HS-27A (cell line): ENCODE measurements around the gene FBXO42.
"Not testable (repeated sequence)": the region's sequence is repeated elsewhere in the genome, so short reads cannot be mapped to it uniquely, and the experiment has no call there.

Experiments used
- DNase-seq: peaks from one replicate; pipeline ENCODE4 v3.0.0-alpha.2; 2012; ENCODE audit warnings: low read depth, missing footprints

The FBXO42 gene

DNA sequence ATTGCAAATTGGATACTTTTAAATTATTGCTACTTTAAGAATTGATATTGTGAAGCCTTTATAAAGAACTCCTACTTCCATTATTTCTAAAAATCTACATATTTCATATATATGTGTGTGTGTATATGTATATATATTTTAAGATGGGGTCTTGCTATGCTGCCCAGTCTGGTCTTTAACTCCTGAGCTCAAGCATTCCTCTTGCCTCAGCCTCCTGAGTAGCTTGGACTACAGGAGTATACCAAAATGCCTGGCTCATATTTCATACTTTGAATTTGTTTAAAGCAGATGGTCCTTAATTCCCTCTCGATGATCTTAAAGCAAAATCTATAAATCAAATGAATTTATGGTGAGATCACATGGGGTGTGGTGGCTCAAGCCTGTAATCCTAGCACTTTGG, 90.2 kb downstream of the FBXO42 start:
- DNase-seq, result no peak

DNA sequence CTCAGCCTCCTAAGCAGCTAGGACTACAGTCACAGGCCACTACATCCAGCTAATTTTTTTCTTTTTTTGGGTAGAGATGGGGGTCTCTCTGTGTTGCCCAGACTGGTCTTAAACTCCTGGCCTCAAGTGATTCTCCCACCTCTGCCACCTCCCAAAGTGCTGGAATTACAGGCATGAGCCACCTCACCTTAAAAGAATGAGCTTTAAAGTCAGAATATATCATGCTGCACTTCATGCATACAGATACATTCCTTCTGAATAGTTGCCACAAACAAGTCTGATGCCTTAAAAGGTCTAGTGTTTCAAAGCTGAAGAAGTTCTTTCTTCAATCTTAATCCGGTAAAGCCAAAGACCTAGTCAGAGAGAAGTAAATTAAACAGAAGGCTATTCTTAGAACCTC, 91.5 kb downstream of the FBXO42 start:
- DNase-seq, result no peak

DNA sequence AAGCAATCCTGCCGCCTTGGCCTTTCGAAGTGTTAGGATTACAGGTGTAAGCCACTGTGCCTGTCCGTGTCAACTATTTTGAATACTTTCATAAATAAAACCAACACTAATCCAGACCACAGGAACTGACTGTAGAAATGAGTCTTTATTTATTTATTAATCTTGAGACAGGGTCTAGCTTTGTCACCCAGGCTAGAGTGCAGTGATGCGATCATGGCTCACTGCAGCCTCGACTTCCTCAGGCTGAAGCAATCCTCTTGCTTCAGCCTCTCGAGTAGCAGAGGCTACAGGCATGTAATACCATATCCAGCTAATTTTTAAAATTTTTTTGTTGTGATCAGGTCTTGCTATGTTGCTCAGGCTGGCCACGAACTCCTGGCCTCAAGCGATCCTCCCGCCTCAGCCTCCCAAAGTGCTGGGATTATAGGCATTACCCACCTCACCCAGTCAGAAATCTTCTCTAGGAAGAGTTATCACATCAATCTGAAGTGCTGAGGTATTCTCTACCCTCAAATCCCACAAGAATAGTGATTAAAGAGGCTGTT, 93.6 kb downstream of the FBXO42 start:
- DNase-seq, result no peak

DNA sequence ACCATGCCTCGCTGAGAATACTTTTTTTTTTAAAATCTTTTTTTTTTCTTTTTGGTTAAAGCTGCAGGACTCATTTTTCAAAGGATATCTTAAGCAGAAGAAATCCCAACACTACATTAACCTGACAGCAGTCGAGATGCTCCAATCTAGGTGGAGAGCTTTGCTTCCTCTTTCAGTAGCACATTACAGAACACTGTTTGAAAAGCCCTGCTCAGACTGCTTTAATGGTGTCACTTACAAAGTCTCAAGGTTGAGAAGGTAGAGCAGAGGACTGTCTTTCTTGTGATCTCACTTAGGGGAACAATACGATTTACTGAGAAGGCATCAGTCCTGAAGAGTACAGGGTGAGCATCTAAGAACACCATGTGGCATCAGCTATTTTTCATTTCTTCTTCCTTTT, 94.3 kb downstream of the FBXO42 start:
- no peak for DNase-seq

DNA sequence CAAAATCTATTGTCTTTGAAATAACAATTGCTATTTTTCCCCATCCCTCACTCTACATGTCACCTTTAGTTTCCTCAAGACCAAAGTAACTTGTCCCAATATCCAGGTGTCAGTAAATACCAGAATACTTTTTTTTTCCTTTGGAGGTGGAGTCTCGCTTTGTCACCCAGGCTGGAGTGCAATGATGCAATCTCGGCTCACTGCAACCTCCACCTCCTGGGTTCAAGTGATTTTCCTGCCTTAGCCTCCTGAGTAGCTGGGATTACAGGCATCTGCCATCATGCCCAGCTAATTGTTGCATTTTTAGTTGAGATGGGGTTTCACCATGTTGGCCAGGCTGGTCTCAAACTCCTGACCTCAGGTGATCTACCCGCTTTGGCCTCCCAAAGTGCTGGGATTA, 94.7 kb downstream of the FBXO42 start:
- DNase-seq, result not testable (repeated sequence)

DNA sequence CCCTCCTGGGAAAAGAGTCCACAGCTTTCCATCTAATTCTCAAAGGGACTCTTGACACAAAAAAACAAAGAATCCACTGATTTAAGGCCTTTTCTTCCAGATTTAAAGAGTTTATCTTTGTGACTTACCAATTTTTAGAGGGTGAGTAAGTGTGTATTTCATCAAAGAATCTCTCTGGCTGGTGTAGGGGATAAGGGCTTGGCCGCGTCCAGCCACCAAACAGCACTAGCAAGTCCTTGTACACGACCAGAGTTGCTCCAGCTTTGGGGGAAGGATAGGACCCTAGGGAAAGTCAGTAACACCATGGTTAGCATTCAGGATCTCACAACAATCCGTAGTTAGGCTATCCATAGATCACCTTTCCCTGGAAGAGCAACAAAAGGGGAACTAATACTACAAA, 95.8 kb downstream of the FBXO42 start:
- no peak for DNase-seq

DNA sequence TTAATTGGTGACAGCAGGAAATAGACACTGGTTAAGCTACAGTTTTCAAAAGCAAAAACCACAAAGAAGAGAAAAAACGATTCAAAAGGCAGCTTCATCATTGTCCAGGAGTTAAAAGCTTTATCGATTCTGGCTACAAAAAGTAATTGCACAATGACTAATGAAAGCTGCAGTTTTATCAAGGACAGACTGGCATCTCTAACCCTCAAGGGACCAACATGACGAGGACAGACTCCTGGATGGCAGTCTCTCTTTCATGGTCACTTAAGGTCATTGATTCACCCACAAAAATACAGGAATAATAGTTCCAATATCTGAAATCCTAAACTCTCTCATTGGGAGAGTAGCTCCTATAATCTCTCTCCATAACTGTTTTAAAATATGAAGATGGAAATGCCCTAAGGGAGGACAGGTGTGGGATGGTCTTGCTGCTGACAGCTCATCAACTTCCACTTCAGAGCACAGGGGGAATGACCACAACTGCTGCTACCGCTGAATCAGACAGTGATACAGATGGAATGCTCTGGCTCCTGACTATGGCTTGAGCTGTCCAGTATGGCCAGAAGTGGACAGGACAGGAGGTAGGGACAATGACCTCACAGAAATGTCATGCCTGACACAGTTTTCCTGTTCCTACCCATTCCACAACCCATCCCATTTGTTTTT, 97.9 kb downstream of the FBXO42 start:
- no peak for DNase-seq

DNA sequence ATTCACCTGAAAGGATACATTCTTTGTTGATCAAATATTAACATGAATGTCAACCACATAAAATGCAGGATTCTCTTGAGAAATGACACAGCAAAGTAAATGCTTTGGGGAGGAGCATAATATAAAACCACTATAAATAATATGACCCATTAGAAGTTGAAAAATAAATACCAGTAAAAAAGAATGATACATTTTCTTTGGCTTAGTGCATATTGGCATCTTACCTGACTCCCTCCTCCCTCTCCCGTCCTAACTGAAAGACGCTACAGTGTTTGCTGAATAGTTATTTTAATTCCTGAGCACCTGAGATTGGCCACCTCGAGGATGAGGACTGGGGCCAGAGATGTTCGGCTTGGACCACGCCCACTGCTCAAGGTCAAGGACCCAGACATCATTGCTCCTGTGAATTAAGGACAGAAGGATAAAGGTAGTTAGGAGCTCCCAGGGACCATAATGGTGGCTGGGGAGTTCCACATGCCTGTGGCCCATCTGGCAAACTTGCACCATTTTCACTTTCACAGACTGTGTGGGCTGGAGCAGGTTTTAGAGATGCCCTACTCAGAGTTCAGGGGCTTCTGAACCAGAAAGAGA, 98.9 kb downstream of the FBXO42 start:
- no peak for DNase-seq

DNA sequence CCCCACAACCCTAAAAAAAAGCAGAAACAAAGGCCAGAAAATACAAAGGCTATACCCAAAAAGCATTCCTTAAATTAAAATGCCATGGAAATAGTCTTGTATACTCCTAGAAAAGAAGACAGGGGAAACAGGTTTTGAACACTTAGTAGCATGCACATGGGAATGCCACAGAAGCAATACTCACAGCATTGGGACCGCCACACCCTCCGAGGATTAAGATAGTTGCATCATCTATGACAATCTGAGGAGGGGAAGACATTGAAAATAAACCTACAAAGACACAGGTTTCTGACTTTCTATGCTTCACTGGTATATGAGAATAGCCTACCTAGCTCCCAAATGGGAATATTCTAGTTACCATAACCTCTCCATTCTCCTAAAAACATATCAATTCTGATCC, 99.4 kb downstream of the FBXO42 start:
- DNase-seq, result no peak

DNA sequence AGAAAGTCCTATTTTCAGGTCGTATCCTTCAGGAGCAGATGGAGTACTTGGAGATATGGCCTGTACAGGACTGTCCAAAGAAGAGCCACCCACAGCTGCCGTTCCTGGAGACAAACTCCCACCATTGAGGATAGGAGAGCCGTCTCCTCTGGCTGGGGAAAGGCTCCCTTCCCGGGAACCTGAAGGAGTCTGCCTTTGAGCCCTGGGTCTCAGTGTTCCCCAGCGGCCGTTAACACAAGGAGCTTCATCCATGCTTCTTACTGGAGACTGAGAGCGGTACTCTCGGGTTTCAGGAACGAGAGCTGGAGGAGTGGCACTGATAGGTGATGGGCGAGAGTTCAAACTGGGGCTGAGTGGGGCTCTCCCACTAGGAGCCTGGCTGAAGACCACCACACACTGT, 100.9 kb downstream of the FBXO42 start:
- DNase-seq, result no peak

DNA sequence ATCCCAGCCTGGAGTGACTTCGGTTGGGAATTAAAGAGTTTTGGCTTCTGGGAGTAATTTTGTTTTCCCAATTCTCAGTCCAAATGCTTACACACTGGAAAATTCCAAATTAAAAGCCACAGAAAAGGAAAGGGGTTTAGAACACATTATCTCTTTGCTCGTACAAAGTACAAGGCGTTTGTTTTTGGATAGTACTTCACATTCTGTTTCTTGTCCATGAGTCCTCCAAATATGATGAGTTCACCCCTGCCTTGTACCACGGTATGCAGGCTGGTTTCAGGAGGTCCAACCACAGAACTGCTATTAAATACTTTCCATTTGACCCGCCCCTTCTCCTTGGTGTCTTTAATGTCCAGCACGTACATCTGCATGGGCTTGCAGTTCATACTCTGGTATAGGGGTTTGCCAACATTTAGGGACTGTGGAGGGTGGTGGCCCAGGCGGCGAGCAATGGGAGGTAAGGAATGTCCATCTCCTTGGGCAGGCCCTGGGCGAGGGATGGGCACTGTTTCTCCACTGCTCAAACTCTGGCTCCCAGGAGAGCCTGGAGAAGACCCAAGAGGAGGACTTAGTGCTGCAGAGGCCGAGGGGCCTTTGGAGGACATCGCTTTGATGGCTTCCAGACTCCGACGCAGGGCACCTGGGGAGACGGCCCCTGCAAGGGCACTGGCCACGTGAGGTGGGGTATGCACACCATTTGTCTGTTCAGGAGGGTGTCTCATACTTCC, 101.6 kb downstream of the FBXO42 start:
- DNase-seq, result no peak

DNA sequence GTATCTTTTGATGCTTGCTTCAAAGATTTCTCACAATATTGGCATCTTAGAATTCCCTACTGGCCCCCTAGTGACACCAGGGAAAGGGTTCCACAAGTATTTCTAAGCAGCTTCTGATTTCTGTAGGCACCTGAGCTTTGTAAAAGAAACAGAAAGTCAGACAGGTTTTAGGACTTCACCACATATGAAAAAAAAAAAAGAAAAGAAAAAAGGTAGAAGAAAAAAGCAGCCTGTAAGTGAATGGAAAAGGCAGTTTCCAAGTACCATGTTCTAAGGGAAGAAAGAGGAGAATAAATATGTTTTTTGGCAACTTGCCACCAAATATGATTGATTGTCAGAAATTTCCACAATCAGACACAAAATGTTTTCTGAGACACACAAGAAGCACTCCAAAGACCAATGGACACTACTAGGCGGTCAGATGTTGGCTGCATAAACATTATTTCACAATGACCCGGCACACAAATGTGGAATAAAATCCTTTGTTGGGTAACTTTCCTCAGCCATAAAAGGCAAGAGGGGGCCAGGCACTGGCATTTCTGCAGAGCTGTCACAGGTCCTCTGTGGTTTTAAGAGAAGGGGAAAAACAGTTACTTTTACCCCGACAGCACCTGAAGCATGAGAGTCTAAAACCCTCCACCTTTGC, 102.6 kb downstream of the FBXO42 start:
- no peak for DNase-seq

DNA sequence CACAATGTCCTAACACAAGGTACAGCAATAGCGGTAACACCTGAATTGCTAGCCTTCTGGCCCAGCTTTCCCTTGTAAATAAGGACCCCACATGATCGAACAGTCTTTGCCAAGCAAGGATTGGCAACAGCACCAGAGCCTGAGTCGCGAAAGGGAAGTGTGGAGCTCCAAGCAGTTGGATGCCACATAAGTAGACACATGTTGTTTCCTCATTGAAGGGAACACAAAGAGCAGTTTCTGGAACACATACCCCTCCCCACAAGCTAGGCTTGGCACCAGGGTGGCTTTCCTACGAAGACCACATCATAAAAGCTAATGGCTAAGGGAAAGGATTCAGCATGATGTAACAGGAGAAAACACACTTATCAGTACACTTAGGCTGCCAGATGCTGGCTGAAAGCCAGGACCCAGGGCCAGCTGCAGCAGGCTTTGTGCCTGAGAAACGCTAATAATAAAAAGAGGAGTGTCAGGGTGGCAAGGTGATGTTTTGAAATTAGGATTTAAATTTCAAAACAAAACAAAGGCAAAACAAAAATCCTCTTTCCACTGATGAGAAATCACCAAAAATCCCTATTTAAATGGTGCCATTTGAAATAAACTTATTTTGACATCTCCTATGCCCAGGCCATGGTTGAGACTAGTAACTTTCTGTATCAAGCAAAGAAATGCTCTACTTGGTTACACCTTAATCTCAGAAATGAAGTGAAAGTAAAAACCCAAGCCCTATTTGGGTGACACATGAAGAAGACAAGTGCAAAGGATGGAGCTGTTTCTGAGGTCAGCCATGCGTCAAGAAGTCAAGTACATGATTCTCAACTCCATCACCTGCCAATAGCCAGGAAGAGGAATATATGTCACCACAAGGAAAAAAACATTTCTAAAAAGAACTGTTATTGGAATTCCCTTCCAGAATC, 103.4 kb downstream of the FBXO42 start:
- DNase-seq, result peak; percentile 66

DNA sequence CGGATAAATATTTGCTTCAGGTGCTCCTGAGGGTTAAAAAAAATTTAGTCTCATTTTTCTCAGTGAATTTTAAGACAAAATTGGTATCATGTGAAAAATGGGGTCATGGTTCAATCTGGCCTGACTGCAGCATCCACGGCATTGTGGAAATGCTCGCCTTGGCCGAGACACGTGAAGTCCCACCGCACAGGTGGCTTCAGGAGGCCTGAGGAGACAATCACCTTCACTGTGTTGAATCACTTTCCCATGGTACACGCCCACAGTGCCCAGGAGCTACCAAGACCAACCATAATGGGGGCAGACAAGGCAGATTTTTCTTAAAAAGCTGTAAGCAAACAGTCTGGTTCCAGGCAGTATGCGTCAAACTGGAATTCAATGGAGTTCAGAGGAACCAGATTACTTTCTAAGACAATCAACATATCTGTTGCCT, 104.3 kb downstream of the FBXO42 start:
- DNase-seq, result no peak

DNA sequence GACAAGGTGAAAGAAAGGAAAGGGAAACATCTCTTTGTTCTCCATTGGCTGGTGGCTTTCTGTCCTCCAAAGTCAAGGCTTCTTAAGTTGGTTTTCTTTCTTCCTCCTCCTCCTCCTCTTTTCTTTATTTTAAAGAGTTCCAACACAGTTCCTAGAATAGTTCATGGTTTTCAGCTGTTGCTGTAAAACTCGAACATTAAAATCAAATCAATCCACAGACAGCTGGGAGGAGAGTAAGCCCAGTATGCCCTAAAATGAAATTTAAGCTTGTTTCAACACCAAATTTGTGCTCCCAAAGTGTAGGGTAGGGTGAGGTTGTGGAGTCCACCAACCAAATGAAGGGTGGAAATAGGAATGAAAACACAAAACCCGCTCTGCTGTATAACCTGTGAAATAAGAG, 104.8 kb downstream of the FBXO42 start:
- DNase-seq, result no peak

DNA sequence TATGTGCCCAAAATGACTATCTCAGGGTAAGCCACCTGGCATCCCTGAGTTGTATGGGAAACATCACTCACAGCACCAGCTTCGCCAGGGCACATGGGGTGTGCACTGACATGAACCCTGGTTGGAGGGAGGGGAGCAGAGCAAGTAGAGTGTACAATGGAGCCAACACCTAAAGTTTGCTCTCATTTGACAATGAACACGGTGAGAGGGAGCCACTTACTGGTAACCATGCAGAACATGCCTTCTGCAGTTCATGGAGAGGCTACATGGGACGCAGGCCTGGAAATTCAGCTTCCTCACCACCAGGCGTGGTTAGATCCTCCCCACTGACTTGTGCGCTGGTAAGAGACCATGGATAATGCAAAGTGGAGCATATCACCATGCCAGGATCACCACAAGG, 105.3 kb downstream of the FBXO42 start:
- no peak for DNase-seq

DNA sequence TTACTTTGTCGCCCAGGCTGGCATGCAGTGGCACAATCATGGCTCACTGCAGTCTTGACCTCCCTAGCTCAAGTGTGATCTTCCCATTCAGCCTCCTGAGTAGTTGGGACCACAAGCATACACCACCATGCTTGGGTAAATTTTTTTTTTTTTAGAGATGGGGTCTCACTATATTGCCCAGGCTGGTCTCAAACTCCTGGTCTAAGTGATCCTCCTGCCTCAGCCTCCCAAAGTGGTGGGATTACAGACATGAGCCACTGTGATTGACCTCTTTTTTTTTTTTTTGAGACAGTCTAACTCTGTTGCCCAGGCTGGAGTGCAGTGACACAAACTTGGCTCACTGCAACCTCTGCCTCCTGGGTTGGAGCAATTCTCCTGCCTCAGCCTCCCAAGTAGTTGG, 106.0 kb downstream of the FBXO42 start:
- DNase-seq, result not testable (repeated sequence)

DNA sequence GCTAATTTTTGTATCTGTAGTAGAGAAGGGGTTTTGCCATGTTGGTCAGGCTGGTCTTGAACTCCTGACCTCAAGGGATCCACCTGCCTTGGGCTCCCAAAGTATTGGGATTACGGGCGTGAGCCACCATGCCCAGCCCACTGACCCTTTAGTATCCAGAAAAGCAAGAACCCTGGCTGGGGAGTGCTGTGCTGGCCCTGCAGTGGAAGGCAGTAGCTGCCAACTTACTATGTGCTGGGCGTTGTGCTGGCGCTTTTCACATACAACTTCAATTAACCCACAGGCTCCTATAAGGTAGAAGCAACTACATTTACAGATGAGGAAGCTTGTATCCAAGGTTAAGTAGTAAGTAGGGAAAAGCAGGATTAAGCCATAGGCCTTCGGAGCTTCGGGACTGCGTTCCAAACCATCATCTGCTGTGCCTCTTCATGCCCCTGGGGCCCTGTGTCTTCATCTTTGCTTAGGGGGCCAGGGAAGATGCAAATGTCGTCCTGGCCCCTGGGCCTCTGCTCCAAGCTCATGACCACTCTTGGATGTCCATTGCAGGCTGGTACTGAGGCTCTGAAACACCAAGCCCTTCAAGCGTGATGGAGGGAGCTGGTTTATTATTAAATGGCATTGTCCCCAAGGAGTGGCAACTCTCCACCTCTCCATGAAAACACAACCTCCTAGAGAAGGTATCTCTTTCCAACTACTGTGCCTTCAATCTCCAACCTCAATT, 106.6 kb downstream of the FBXO42 start:
- DNase-seq, result no peak

DNA sequence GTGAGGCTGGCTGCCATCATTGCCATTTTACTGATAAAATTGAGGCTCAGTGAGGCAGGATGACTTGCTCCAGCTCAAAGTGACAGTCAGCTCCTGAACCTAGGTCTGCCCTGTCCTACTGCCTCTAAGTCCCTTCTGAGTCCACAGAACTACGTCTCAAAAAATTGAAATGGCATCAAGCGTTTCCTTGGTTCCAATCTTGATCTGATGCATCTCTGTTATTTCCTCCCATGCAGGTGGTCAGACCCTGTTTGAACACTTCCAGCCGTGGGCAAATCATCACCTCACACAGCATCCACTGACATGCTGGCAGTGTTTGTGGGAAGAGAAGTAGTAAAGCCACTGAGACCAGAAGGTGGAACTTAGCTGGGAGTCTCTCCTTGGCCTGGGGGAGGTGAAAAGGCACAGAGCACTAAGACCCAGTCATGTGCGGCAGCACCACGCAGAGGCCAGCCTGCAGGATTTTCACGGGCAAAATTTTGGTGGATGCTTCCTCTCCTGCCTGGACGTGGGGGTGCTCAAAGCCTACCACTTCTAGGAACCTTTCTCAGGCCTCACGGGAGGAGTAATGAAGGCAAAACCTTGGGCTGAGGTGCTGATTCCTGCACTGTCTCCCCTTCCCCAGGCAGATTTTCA, 107.5 kb downstream of the FBXO42 start:
- no peak for DNase-seq

DNA sequence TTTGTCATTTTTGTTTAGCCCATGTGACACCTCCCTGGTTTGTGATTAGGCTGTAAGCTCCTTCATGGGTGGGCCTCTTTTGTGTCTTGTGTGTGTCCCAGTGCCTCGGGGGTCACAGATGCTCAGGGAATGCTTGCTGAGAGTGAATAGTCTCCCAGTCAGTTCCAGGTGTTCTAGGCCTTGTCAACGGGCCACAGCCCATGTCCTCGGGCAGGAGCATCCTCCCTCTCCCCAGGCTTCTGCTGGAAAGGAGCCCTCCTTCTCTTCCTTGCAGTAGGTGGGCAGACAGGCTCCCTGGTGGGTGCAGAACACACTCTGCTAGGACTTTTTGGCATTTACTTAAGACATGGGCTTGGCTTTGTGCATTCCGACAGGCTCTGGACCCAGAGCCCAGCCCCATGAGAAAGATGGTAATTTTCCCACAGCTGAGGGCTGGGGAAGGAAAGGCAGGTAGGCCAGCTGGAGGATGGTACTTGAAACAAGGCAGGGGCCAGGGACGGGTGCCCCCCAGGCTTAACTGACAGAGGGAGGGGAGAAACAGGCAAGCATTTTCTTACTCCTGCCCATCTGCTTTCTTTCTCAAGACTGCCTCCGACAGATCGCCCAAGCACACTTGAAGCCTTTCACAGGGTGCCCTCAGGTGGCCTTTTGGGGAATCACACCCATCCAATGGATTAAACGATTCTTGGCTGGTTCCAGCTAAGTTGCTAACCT, 108.2 kb downstream of the FBXO42 start:
- no peak for DNase-seq
